Activated T-helper 1 cell treated with anti-CD3 and anti-CD28 coated beads, Interleukin-2, amount 50 U/mL, for 16 hours (primary cell): ENCODE results near the gene COL28A1.

Source experiments
- DNase-seq, 2 donors: peaks; one replicate each; pipeline ENCODE4 v3.0.0-alpha.2; 2020; ENCODE audit warnings: low read depth in 1 of 2, low spot score in 1 of 2

COL28A1 gene

DNA sequence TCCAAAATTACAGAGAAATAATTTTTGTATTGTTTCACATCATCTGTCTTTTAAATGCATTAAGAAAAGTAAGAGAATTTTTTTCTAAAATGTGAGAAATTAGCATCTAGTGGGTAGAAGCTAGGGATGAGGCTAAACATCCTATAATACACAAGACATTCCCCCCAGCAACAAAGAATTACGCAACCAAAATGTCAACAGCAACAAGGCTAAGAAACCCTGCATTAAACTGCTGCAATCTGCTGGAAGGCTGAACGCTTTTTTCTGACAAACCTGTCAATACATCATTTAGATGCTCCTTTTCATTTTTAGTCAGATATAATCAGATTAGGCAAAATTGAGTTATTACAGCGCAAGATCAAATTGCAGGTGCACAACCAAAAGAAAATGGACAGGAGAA lies 191.1 kb downstream of the COL28A1 start:
- DNase-seq, result no peak

DNA sequence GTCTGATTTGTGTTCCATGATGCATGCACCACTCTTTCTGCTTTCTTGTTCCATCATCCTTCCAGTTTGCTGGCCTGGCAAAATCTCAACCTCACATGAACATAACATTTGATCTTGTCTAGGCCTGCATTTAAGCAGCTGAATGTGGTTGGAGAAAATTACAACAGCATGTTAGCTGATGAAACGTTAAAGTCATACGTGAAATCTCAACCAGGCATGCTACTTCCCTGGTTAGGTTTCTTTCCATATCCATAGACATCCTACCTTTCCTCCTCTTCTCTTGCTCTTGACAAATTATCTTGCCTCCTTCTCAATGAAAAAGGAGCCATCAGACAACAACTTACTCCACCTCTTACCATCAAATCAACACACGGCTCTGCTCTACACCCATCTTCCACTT lies 199.8 kb downstream of the COL28A1 start:
- no peak for DNase-seq

DNA sequence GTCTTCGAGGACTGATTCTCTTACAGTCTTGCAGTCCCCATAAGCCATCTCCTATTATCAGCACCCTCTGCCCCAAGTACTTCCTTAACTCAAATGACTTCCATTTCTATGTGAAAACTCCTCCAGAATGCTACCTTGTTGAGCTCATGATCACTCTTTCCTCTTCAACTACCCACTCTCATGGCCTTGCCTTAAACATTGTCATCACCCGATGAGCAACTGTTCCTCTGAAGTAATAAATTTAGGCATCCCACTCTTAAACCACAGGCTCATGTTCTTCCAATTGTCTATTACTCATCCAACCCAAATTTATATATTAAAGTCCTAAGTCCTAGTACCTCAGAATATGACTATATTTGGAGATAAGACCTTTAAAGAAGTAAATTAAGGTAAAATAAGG lies 200.5 kb downstream of the COL28A1 start:
- no peak for DNase-seq

DNA sequence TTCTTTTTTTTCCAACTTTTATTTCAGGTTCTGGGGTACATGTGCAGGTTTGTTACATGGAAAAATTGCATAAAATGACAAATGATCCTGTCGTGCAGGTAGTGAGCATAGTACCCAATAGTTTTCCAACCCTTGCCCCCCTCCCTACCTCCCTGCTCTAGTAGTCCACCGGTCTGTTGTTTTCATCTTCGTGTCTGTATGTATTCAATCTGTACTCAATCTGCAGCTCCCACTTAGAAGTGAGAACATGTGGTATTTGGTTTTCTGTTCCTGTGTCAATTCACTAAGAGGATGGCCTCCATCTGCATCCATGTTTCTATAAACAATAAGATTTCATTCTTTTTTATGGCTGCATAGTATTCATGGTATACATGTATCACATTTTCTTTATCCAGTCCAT lies 202.1 kb downstream of the COL28A1 start:
- no peak for DNase-seq

DNA sequence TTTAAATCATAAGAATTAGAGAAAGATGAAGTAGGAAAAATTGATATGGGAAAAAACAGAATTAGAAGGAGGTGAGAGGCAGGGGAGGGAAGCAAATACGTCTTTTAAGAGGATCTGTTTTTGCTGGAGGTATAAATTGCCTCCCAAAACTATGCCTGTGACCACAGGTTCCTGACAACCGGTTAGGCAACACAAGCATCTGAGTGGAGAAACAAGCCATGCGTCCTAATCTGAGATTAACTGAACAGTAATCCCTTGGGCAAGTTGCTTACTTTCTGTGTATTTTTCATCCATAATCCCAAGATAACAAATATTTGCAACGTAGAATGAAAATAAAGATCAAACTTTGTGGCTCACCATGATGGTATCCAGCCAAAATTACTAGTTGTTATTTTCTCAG lies 204.2 kb downstream of the COL28A1 start:
- DNase-seq, result no peak

DNA sequence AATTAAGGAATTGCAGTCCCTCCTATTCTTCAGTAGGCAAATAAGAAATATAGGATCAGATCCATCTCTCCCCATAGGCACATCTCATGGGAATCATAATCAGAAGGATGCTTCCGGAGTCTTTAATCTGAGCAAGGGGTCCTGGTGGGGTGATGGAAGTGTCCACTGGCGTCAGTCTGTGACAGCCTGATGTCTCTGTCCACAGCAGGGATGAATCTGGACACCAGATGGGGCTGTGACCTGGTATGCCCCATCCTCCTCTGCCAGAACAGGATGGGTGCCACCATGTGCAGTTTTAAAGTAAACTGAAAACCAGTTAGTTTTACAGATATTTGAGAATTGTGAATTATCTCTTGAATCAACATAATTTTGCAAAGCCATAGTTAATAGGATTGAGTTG lies 204.7 kb downstream of the COL28A1 start:
- no peak for DNase-seq

DNA sequence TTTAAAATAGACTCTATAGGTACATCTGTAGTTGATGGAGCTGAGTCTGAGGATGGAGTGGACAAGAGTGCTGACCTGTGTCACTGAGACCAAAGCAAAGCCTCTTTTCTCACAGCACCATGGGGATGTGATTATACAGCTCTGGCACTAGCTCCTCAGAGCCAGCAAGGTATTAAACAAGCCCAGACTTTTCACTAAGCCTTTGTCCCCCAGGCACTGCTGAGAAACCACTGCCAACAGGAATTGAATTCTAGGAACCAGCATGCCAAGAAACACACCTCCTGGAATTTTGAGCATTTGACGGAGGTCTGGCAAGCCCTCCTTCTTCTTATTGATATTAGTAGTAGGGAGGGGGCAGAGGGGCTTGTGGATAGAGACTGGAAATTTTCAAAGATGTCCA lies 206.3 kb downstream of the COL28A1 start:
- no peak for DNase-seq

DNA sequence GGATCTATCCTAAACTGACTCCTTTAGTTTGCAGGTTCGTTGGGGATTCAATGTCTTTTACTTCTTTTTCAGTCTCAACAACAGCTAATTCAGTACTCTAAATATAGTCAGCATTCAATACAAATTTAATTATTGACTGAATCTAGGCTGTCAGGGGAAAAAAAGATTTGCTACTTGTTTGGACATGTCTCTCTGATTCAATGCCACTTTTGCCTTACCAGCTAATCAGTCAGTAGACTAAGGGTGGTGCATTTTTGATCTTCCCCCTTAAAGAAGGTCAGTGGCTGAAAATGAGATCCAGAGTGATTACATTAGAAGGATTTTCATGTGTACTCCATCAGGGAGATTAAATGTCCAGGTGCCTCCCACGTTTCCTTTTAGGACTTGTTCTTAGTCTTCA lies 208.2 kb downstream of the COL28A1 start:
- DNase-seq, result no peak

DNA sequence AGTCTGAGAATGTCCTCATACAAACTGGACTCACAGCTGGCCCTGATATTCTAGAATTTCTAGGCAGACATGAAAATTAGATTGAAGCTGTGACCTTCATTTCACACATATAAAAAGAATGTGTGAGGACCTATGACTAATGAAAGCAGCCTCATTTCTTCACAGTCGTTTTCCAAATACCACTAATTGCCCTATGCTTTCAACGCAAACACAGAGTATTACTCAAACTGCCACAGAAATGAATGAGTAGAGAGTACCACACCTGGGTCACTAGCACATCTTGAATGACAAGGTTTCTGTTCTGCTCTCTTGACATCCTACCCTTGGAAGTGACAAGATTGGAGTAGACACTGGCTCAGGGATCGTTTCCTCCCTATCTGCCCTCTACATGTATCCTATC lies 211.0 kb downstream of the COL28A1 start:
- no peak for DNase-seq

DNA sequence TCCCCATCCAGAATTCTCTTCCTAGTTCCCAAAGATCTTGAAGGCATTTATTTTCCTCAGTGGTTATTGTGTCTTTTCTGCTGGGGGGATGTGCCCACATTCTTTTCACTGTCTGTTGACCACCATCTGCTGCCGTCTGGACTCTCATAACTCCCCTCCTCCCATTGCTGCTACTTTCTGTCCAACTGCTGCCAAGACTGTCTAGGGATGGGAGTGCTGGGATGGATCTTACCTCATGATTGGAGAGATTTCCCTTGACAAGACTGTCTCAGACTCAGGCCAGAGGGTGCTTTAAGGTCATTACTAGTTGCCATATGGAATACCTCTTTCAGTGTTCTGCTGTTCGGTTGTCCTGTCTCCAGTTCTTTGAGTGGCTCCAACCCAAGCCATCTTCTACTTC lies 211.8 kb downstream of the COL28A1 start:
- no peak for DNase-seq

DNA sequence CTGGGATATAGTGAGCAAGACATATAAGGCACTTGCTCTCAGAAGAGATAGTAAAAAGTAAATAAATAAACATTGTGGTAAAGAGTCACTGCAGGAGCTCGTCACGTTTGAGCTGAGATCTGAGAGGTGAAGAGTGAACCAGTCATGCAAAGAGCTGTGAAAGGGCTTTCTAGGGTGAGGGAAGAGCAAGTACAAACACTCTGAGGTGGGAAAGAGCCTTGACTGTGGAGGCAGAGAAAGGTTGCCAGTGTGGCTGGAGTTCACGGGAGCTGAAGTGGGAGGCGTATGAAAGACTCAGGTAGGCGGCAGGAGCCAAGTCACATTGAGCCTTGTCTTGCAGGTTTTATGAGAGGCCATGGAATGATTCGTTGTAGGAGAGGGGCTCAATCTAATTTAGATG lies 212.3 kb downstream of the COL28A1 start:
- DNase-seq, result no peak

DNA sequence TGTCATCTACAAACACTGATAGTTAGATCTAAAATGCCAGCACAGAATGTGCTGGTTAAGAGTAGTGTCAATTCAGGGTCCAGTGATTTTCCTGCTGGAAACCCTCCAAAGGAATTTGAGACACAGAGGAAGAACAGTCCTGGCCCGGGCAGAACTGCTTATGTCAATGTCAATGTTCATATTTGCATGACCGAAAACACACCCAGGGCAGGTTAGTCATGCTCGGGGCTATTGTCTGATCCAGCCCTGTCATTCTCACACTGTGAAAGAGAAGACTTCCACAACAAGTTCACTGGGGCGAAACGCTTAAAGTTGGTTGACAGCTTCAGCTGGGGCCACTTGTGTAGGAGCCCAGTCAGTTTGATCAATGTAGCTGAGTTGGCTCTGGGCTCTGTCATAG lies 214.0 kb downstream of the COL28A1 start:
- no peak for DNase-seq

DNA sequence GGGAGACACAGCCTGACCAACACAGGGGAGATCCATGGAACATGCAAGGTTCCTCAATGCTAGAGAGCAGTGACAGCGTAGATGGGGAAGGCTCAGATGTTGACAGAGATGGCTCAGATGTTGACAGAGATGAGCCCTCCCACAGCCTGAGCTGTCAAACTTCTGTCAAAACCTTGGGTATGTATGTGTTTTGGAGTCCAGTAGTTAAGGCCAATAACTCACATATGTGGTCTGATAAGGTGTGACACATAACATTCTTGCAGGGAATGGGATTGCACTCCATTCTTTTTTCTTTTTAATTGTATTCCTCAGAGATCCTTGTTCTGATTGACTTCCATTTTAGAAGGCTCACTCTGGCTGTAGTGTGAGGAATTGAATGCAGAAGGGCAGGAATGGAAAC lies 217.1 kb downstream of the COL28A1 start:
- no peak for DNase-seq

DNA sequence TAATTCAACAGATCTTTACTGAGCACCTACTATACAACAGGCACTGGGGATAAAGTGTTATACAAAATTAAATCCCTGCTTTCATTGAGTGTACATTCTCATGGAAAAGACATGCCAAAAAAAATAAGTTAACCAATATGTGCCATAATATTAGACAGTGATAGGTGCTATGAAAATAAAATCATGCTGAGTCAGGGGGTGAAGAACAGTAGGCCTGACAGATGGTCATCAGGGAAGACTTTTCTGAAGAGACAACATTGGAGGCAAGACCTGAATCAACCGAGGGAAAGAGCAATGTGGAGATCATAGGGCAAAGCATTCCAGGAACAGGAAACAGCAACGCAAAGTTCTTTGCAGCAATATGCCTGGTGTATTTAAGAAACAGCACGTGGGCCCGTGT lies 217.8 kb downstream of the COL28A1 start:
- DNase-seq, result no peak

DNA sequence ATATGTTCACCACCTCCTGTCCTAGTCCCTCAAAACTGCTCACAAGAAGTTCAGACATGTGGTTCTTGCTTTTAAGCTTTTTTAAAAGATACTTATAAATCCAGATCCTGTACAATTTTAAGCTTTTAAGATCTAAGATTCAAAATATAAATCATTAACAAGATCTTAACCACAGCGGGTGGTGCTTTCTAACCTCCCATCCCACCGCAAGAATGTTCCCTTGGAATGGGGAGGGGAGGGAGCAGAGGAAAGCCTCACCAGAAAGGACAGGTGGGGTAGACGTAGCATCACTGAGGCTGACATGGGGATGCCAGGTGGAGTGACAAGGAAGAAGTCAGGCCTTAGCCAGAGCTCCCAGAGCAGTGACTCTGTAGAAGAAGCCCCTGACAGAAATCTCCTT lies 219.8 kb downstream of the COL28A1 start:
- DNase-seq, result no peak

DNA sequence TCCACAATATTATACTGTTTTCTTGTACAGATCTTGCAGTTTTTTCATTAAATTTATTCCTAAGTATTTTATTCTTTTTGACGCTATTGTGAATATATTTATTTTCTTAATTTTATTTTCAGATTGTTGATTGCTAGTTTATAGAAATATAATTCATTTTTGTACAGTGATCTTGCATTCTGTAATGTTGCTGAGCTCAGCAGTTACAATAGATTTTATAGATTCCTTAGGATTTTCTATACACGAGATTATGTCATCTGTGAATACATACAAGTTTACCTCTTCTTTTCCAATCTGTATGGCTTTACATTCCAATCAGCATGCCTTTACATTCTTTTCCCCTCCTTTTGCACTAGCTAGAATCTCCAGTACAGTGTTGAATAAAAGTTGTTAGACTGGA lies 223.3 kb downstream of the COL28A1 start:
- no peak for DNase-seq

DNA sequence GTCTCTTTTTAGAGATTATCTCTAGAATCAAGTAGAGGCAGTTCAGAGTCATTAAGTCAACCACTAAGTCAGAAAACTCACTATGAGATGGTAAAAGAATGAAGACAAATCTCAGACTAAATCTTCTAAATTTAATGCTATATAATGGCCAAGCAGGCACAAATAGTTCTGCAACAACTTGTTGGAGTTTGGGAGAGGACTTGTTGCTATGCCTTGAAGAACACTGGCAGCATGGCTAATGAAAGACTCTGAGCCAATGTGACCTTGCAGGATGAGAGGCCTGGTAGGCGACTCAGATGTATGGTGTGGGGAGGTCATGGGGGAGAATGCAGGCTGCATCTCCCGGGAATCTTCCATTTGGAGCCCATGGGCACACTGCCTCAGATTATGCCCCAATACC lies 224.7 kb downstream of the COL28A1 start:
- no peak for DNase-seq

DNA sequence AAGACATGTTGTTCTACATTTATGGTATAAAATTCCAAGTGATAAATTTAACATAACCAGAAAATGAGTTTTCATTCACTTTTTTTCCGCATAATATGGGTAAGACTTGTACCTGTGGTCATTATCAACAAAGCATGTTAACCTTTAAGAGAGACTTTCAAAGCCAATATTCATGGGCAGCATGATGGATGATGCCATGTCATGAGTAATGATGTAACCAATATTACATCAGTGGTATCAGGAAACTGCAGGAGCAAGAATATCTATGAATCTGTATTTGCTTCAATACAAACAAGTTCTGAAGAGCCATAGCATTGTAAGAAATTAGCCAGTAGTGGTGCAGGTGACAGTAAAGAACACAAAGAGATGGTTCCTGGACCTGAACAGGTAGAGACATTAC lies 226.5 kb downstream of the COL28A1 start:
- no peak for DNase-seq
